Esophagus squamous epithelium (tissue), 5 donors: ENCODE results near the gene DNAJC25. TPM values are rescaled to one million over a fixed set of nuclear protein-coding genes. Genes with fewer than 3 reads are reported as not detected.
"Not testable (repeated sequence)": the region's sequence is repeated elsewhere in the genome, so short reads cannot be mapped to it uniquely, and the experiment has no call there.

Source experiments
- DNase-seq: peaks from one replicate; lab custom pipeline; 2025; lab: John Stamatoyannopoulos, UW
- H3K27ac ChIP-seq, 4 donors: fragments of 200-600 bp; sonication (generic); one replicate each; pipeline ENCODE4 v1.5.1; 2016 to 2019; ENCODE audit warnings: mild to moderate bottlenecking in 1 of 4
- H3K27me3 ChIP-seq, 4 donors: fragments of 200-600 bp; sonication (generic); 1 replicate in 3 of 4; 2 replicates in 1 of 4; pipeline versions ENCODE4 v1.5.1 to v1.6.0; 2017 to 2021; ENCODE audit warnings: antibody characterized with exemption in 1 of 4
- H3K36me3 ChIP-seq, 3 donors: fragments of 200-600 bp; sonication (generic); one replicate each; pipeline ENCODE4 v1.5.1; 2016 to 2019
- H3K4me1 ChIP-seq, 3 donors: fragments of 200-600 bp; sonication (generic); one replicate each; pipeline ENCODE4 v1.5.1; 2017 to 2019
- H3K4me3 ChIP-seq, 4 donors: fragments of 200-600 bp; sonication (generic); 1 replicate in 3 of 4; 2 replicates in 1 of 4; pipeline ENCODE4 v1.5.1; 2016 to 2019; ENCODE audit warnings: mild to moderate bottlenecking in 2 of 4, moderate library complexity in 1 of 4
- H3K9me3 ChIP-seq, 3 donors: fragments of 200-600 bp; sonication (generic); one replicate each; pipeline ENCODE4 v1.5.1; 2016 to 2019
- CTCF ChIP-seq, 6 experiments: fragments of 450-650 bp in 4 of 6; fragments of 200-600 bp in 2 of 6; sonication (generic) in 2 of 6; IDR thresholded peaks; one replicate each; pipeline ENCODE4 v1.5.1; 2016 to 2019; ENCODE audit warnings: antibody characterized with exemption in 6 of 6, mild to moderate bottlenecking in 4 of 6, moderate library complexity in 4 of 6
- POLR2A ChIP-seq, 4 donors: fragments of 450-650 bp; IDR thresholded peaks; one replicate each; pipeline ENCODE4 v1.6.1; 2017; ENCODE audit warnings: antibody characterized with exemption in 4 of 4, mild to moderate bottlenecking in 4 of 4, moderate library complexity in 3 of 4
- WGBS, 2 donors: methylation state at CpG; one replicate each; pipeline ENCODE4 v1.1.5; 2018; 5-methylcytosine and 5-hydroxymethylcytosine counted together
- intact Hi-C: fragments of 100-400 bp; cut with DNase I; formaldehyde crosslinking; loops from one replicate; pipeline ENCODE4 v1.15.0; 2022
- total RNA-seq, 4 donors: library from RNA; depleted of rRNA; stranded (reverse); fragments of >200 nt; gene quantifications; one replicate each; pipeline ENCODE4 v1.1.0, GENCODE V29; 2016
- donor health status: DM: yes; HTN: yes; CAD: no.

DNAJC25 gene
- total RNA-seq, 4 donors from 2014 or later: 7.2 to 8.7 (median 7.6) TPM

GRCh38 chr9:111663301-111663823 is 32.2 kb downstream of the DNAJC25 start:
- Histone ChIP-seq H3K27me3 (no peaks in the 10 kb centered on the region), H3K4me1 (peaks cover 4 to 25% (median 10%) of the 10 kb centered on the region in 3 donors), H3K36me3 (peaks cover 0 to 26% (median 2%) of the 10 kb centered on the region in 3 donors), H3K4me3 (no peak overlapping the region), H3K27ac (no peak overlapping the region), H3K9me3 (no peaks in the 10 kb centered on the region)
- DNase-seq: no peak
- intact Hi-C loops: no loop called here
- 48 to 60% methylated on average over 5 of the region's 5 CpGs for WGBS, 2 donors
- TF ChIP-seq POLR2A (IDR thresholded peaks at IDR 0.05): no peak
- TF ChIP-seq CTCF (IDR thresholded peaks at IDR 0.05): no peak

GRCh38 chr9:111668026-111668573 is 37.0 kb downstream of the DNAJC25 start:
- intact Hi-C loops: no loop called here
- no peak for TF ChIP-seq CTCF (IDR thresholded peaks at IDR 0.05)
- TF ChIP-seq POLR2A (IDR thresholded peaks at IDR 0.05): no peak
- 79 to 80% methylated on average over 1 of the region's 1 CpG for WGBS, 2 donors
- Histone ChIP-seq H3K27ac (no peak overlapping the region), H3K36me3 (peaks cover 0 to 51% (median 12%) of the 10 kb centered on the region in 3 donors), H3K4me1 (peaks cover 0 to 5% (median 2%) of the 10 kb centered on the region in 3 donors), H3K4me3 (no peak overlapping the region), H3K9me3 (no peaks in the 10 kb centered on the region), H3K27me3 (no peaks in the 10 kb centered on the region)
- DNase-seq: no peak

- H3K4me3 ChIP-seq, H3K27me3 ChIP-seq, H3K27ac ChIP-seq, H3K4me1 ChIP-seq, DNase-seq, H3K9me3 ChIP-seq, intact Hi-C loops: not testable (repeated sequence)
- WGBS, 2 donors: 88 to 91% methylated on average over 7 to 11 of the region's 11 CpGs
- H3K36me3 ChIP-seq: peaks cover 0 to 51% (median 12%) of the 10 kb centered on the region in 3 donors
Measured at GRCh38 chr9:111668601-111669000, 37.5 kb downstream of the DNAJC25 start.

GRCh38 chr9:111674319-111674718 is 43.2 kb downstream of the DNAJC25 start:
- intact Hi-C loops: no loop called here
- TF ChIP-seq POLR2A (IDR thresholded peaks at IDR 0.05) (no peak), CTCF (IDR thresholded peaks at IDR 0.05) (no peak)
- WGBS, 2 donors: 90 to 97% methylated on average over 2 of the region's 2 CpGs
- no peaks in the 10 kb centered on the region for H3K27me3 ChIP-seq
- no peaks in the 10 kb centered on the region for H3K9me3 ChIP-seq
- no peaks in the 10 kb centered on the region for H3K4me1 ChIP-seq
- H3K27ac ChIP-seq: no peak overlapping the region
- H3K36me3 ChIP-seq: peaks cover 0 to 16% (median 4%) of the 10 kb centered on the region in 3 donors
- no peak overlapping the region for H3K4me3 ChIP-seq
- DNase-seq: no peak

- Histone ChIP-seq H3K36me3 (peaks cover 0 to 9% (median 0%) of the 10 kb centered on the region in 3 donors), H3K9me3 (no peaks in the 10 kb centered on the region), H3K4me1 (no peaks in the 10 kb centered on the region), H3K27me3 (no peaks in the 10 kb centered on the region), H3K4me3 (no peak overlapping the region), H3K27ac (no peak overlapping the region)
- WGBS, 2 donors: 91 to 93% methylated on average over 3 of the region's 3 CpGs
- no peak for TF ChIP-seq CTCF (IDR thresholded peaks at IDR 0.05)
- no peak for TF ChIP-seq POLR2A (IDR thresholded peaks at IDR 0.05)
- no peak for DNase-seq
- intact Hi-C loops: no loop called here
Measured at GRCh38 chr9:111676116-111676515, 45.0 kb downstream of the DNAJC25 start.
